GM21528 (cell line): Measurements from ENCODE around the gene CASP8.

Source experiments
- ATAC-seq: cut with Tn5 transposase; IDR thresholded peaks from one replicate; pipeline ENCODE4 v1.9.1; 2021; ENCODE audit warnings: mild to moderate bottlenecking, moderate library complexity; ENCODE audit not compliant: unreplicated experiment, low FRiP score

The CASP8 gene

DNA sequence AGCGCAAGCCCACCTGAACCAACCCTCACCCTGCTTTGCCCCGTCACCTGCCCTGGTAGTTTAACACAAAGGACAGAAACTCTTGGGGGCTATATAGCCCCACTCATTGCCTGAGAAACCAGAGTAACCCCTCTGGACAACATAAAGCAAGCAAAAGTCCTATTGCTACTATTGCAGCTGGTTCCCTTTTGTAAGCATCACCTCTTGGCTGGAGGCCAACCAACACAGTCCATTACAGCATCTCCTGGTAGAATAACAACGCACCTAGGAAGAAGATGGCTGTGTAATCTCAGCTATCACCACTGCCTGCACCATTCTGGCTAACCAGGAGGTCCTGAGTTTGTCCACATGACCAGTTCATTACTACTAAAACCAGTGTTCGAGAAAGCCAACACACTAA is 60.4 kb downstream of the CASP8 start:
- ATAC-seq = no peak

DNA sequence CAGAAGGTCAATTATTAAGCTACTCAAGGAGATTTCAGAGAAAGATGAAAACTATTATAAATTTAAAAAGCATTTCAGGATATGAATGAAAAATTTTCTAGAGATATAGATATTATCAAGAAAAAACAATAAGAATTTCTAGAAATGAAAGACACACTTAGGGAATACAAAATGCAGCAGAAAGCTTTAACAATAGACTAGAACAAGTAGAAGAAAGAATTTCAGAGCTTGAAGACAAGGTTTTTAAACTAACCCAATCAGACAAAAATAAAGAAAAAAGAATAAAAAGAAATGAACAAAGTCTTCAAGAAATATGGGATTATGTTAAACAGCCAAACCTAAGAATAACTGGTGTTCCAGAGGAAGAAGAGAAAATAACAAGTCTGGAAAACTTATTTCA is 62.4 kb downstream of the CASP8 start:
- ATAC-seq = no peak

DNA sequence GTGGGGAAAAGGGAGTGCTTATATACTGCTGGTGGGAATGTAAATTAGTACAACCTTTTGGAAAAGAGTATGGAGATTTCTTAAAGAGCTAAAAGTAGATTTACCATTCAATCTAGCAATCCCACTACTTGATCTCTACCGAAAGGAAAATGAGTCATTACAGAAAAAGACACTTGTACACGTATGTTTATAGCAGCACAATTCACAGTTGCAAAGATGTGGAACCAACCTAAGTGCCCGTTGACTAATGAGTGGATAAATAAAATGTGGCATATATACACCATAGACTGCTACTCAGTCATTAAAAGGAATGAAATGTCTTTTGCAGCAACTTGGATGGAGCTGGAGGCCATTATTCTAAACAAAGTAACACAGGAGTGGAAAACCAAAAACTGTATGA is 67.3 kb downstream of the CASP8 start:
- no peak for ATAC-seq

DNA sequence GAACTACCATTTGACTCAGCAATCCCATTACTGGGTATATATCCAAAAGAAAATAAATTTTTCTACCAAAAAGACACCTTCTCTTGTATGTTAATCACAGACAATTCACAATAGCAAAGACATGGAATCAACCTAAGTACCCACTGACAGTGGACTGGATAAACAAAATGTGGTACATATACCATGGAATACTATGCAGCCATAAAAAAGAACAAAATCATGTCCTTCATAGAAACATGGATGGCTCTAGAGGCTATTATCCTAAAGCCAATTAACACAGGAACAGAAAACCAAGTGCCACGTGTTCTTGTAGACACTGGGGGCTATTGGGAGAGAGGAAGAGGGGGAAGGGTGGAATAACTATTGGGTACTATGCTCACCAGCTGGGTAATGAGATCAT is 69.1 kb downstream of the CASP8 start:
- no peak for ATAC-seq
